ENCODE measurements around the gene ASAP2. TPM values are rescaled to one million over a fixed set of nuclear protein-coding genes. Genes with fewer than 3 reads are reported as not detected.
A peak's percentile ranks its signal among the peaks of the same experiment; 100 is the strongest.

Gene ASAP2
- total and polyA plus RNA-seq, 9 of the 15 experiments (the other 6 are each of a cell fraction or from before 2014, with no cell fraction given) = 0.06 to 4.3 (median 3.1) TPM

DNA sequence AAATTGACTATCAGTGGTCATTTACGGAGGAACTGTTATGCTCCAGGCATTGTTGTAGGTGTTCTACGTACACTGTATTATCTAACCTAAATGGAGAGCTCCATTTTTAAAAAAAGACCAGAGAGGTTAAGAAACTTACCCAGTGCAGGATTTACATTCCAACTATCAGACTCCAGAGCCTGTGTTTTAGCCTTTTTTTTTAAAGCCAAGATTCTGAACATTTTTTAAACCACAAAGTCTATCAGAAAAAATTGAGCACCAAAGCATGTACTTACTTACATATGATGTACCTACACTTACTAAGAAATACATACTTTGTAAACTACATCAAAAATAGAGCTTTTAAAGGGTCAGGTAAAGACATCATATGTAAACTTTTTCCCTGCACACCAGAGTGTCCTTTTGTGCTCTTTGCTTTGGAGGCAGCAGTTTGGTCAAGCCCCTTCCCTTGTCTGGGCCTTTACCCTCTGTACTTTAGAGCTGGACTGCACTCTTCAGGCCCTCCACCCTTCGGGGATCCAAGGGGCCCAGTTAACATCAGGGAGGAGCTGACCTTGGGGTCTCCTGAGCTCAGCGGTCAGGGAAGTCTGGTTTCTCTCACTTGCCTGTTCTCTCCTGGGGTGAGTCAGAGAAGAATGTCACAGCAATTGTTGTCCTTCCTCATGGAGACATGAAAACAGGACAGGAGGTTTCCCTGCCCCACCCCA lies 158.3 kb downstream of the ASAP2 start (continued):
- TF ChIP-seq CREB5 (CRISPR knock-in tag; IDR thresholded peaks at IDR 0.05) = no peak
- no peak for TF ChIP-seq MTA2 (IDR thresholded peaks at IDR 0.05; ENCODE audit: low read depth)
- no peak for TF ChIP-seq SAP30 (IDR thresholded peaks at IDR 0.05; ENCODE audit: borderline replicate concordance, insufficient read depth, low read depth, low read length, poor library complexity, severe bottlenecking)
- TF ChIP-seq, protein P1, sequence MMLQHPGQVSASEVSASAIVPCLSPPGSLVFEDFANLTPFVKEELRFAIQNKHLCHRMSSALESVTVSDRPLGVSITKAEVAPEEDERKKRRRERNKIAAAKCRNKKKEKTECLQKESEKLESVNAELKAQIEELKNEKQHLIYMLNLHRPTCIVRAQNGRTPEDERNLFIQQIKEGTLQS (IDR thresholded peaks at IDR 0.05) = peak; percentile 18; the same call in 1 of the 2 replicates
- TF ChIP-seq, protein P1 (CRISPR knock-in tag; conservative IDR thresholded peaks at IDR 0.05) = no peak

DNA sequence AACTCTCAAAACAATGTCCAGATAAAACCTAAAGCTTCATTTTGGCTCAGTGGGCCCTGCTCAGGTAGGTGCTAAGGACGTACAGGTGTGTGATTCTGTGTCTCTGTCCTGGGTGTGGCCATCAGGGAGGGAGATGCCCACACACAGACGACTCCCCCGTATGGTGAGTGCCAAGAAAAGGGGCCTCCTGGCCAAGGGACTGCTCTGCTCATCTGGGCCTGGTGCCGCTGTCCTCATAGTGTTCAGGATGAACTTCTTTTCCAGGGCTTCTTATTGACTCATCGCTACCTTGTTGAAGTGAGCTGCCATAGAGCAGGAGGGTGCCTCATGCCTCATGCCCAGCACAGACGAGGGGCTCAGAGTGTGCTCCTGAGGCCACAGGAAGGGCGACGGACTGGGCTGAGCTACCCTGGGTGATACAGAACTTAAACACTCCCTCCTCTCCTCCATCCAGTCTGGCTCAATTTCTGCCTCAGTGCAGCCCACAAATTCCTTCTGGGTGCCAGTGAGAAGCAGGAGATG lies 158.9 kb downstream of the ASAP2 start:
- Histone ChIP-seq H3K4me3 (no peak overlapping the region), H3K36me3 (ENCODE audit: control insufficient read depth, insufficient read depth, low read length) (no peaks in the 10 kb centered on the region), H3K9me3 (replicated peaks; ENCODE audit: control insufficient read depth, insufficient read depth, low read depth, low read length) (no peaks in the 10 kb centered on the region), H3K27me3 (ENCODE audit: control insufficient read depth in 2 of 2, insufficient read depth in 2 of 2, low read length in 2 of 2) (peaks cover 0 to 20% of the 10 kb centered on the region in 2 experiments; a peak in 4 of 5 replicates), H3K9ac (ENCODE audit: insufficient read depth in 1 of 2, low read depth in 2 of 2, low read length in 2 of 2) (peak overlapping the region in 1 of 2 experiments; percentile 55; a peak in 1 of 4 replicates), H3K4me1 (replicated peaks in 1 of 2; ENCODE audit: control insufficient read depth in 2 of 2, insufficient read depth in 2 of 2, low read length in 2 of 2) (no peaks in the 10 kb centered on the region), H3K79me2 (ENCODE audit: control insufficient read depth, insufficient read depth, low read length) (no peaks in the 10 kb centered on the region), H3K27ac (ENCODE audit: extremely low read depth, low read depth, low read length) (no peak overlapping the region), H4K20me1 (replicated peaks; ENCODE audit: control insufficient read depth, insufficient read depth, low read length) (no peaks in the 10 kb centered on the region), H2AFZ (ENCODE audit: low read depth, low read length) (no peak overlapping the region), H3K4me2 (ENCODE audit: insufficient read depth, low read length) (no peak overlapping the region), H3K9me1 (ENCODE audit: control insufficient read depth, insufficient read depth, low read length) (no peaks in the 10 kb centered on the region)
- FAIRE-seq (no peak), ATAC-seq (no peak; the same call in 2 of the 3 replicates), DNase-seq (ENCODE audit: extremely low read depth in 1 of 4, low spot score in 3 of 4) (no peak)
- 41% methylated on average over 8 of the region's 8 CpGs for WGBS (ENCODE audit: insufficient coverage, low coverage, missing lambda C conversion rate)
- in situ Hi-C loops (cut with MboI) = no loop called here
- no TSS peak for BruUV-seq (replicated peaks)
- intact Hi-C loops (cut with micrococcal nuclease) = no loop called here
- ChIA-PET POLR2A (interaction anchor here (0.6 to 1.4 kb wide), 5 partner anchors 11 to 823 kb away, joined by 3 read pairs; no protein-coding TSS in a partner anchor), CTCF (ENCODE audit: low intra/inter-chr PET ratio) (no interaction called here)
- TF ChIP-seq SOX6 (IDR thresholded peaks at IDR 0.05) (no peak), HNRNPLL (IDR thresholded peaks at IDR 0.05; ENCODE audit: low read depth, low read length, poor library complexity, severe bottlenecking) (no peak)
- TF ChIP-seq, protein P2, sequence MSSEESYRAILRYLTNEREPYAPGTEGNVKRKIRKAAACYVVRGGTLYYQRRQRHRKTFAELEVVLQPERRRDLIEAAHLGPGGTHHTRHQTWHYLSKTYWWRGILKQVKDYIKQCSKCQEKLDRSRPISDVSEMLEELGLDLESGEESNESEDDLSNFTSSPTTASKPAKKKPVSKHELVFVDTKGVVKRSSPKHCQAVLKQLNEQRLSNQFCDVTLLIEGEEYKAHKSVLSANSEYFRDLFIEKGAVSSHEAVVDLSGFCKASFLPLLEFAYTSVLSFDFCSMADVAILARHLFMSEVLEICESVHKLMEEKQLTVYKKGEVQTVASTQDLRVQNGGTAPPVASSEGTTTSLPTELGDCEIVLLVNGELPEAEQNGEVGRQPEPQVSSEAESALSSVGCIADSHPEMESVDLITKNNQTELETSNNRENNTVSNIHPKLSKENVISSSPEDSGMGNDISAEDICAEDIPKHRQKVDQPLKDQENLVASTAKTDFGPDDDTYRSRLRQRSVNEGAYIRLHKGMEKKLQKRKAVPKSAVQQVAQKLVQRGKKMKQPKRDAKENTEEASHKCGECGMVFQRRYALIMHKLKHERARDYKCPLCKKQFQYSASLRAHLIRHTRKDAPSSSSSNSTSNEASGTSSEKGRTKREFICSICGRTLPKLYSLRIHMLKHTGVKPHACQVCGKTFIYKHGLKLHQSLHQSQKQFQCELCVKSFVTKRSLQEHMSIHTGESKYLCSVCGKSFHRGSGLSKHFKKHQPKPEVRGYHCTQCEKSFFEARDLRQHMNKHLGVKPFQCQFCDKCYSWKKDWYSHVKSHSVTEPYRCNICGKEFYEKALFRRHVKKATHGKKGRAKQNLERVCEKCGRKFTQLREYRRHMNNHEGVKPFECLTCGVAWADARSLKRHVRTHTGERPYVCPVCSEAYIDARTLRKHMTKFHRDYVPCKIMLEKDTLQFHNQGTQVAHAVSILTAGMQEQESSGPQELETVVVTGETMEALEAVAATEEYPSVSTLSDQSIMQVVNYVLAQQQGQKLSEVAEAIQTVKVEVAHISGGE (CRISPR knock-in tag; IDR thresholded peaks at IDR 0.05) = 0 out of 6 replicates have a peak, but pooled peaks of 1 of the 3 experiments have one; percentile 7
